COLO668 (cell line): ENCODE results near the gene TRPM2.
"Not testable (repeated sequence)": the region's sequence is repeated elsewhere in the genome, so short reads cannot be mapped to it uniquely, and the experiment has no call there.

ENCODE experiments used
- DNase-seq: peaks from one replicate; lab custom pipeline; 2025; ENCODE audit not compliant: unreplicated experiment; lab: John Stamatoyannopoulos, UW

TRPM2 gene

DNA sequence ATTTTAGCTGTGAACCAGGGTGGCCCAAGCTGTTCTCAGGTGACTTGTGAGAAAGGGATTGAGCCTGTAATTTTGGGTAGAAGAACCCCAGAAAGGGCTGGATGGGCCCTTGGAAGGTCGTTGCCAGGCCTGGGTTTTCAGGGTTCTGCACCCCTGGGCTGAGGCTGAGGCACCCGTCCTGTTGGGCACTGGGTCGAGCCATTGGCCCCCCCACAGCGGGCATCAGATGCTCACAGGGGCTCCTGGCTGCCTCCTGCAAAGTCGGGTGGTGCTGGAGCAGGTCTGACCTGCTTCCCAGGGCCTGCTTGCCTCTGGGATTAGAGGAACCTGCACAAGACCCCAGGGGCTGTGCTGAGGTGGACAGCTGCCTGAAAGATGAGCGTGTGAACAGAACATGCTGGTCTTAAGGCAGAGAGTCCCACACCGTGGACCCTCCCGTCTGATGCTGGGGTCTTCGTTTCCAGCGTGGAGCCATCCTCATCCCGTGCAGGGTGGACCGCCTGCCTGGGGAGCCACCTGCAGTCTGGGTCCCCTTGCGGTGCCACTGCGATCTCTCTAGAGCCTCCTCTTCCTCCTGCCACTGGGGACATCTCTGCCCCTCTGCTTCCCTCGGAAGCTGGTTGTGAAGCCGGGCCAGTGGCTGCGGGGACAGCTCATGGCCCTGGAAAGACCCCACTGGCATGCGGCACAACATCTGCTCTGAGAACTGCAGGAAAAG is 1.7 kb upstream of the TRPM2 start:
- DNase-seq = no peak

DNA sequence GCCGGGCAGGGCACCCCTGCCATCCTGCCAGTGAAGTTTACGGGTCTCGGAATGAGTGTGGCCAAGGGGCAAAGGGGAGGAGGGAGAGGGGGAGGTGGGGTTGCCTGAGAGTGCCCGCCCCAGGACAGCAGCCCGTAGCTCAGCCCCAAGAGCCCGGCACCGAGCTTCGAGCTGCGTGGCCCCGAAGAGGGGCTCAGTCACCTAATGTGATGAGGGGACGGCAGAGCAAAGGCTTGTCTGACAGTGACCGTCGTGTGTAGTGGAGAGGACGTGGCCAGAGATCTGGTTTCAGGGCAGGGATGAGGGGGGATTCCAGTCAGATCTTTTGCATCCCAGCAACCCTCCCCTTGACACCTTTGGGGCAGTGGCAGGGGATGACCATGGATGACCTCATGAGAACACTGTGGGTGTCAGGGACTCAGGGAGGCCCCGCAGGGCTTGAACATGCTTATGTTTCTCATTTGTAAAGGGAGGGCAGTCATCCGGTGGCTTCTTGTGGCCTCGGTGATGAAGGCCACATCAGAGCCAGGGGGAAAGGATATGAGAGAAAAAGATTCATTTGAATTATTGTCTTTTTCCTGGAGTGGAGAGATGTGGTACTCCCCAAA is 1.1 kb upstream of the TRPM2 start:
- no peak for DNase-seq

DNA sequence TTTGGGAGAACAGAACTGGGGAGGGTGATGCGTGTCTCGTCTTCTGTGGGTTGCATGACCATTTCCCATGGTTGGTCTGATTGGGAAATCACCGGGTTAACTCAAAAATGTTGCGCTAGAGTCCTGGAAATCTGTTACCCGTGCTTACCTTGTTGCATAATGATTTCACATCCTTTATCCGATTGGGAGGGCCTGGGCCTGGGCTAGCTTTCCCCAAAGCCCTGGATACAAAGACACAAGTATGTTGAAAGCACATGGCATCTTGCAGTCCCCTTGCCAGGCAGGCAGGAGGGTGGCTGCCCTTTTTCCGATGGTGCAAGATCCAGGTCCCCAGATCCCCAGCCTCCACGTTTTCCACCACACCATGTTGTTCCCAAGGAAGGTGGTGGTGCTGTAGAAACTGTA is 582 bp downstream of the TRPM2 start:
- no peak for DNase-seq

DNA sequence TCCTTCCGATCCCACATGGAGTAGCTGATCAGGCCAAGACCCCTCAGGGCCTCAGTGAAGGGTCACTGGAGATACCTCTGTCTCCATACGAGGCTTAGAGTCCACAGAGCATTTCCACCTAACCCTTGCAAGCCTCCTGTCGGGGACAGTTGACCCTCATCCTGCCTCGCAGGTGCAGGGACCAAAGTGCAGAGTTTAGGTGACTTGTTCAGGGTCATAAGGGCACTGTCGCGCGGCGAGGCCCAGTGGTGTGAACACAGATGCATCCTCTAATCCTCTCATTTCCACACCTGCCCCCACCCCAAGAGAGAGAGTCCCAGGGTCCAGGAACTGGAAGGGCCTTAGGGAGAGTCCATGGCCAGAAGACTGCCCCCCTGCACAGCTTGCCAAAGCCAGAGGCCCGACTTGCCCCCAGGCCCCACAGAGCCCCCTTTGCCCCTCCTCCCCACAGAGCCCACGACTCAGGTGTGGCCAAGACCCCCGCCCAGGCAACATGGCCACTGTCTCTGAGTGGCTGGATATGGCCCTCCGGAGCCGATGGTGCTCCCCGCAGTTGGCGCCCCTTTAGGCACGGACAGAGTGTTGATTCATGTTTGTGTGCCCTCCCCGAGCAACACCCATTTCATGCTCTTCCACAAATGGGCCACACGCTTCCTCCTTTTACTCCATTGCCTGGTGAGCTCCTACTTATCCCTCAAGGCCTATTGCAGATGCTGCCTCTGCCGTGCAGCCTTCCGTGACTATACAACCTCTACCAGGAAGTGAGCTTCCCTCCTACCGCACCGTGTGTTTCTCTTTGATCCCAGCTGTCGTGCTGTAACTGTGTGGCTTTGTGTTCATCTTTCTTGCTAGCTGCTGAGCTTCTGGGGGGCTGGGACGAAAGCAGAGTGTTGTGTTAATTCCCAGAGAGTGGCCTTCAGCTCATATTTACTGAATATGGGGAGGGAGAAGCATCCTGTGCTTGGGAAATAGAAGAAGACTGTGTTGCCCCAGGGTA is 1.7 kb downstream of the TRPM2 start:
- no peak for DNase-seq

DNA sequence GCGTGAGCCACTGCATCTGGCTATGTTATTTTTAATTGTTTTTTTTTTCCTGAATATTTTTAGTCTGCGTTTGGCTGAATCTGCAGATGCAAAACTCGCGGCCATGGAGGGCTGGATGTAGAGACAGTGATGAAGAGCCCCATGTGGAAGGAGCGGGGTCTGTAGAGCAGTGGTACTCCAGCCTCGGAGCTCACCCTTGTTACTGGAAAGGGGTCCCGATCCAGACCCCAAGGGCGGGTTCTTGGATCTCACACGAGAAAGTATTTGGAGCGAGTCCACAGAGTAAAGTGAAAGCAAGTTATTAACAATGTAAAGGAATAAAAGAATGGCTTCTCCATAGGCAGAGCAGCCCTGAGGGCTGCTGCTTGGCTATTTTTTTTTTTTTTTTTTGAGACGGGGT is 2.7 kb downstream of the TRPM2 start:
- DNase-seq = no peak

DNA sequence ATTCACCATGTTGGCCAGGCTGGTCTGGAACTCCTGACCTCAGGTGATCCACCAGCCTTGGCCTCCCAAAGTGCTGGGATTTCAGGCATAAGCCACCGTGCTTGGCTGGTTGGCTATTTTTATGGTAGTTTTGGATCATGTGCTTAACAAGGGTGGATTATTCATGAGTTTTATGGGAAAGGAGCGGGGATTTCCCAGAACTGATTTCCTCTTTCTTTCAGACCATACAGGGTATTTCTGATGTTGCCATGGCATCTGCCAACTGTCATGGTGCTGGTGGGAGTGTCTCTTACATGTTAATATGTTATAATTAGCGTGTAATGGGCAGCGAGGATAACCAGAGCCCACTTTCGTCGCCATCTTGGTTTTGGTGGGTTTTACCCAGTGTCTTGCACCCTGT is 3.2 kb downstream of the TRPM2 start:
- DNase-seq = no peak

DNA sequence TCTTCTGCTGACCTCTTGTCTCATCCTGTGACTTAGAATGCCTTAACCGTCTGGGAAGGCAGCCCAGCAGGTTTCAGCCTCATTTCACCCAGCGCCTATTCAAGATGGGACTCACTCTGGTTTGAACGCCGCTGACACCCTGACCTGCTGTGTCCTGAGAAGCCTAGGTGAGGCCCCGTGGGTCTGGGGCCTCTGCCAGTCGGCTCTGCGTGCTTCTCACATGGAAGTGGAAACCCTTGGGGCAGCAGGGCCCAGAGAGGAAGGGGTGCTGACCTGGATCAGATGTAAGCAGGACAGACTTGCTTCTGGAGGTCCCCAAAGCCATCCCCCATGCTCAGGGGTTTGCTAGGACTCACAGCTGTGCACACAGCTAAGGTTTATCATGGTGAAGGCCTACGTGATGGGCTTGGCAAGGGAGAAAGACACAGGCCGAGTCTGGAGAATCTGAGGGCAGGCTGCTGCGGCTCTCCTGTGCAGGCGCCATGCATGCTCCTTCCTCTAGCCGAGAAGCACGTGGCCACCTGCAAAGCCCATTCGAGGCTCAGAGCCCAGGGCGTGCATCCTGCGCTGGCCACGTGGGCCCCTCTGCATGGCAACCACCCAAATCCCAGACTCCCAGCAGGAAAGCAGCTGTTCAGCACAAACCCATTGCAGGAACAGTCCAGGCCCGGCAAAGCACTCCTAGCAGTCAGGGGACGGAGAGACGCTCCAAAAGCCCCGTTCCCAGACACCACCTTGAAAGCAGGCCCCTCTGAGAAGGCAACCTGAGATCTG is 3.8 kb downstream of the TRPM2 start:
- DNase-seq = no peak

DNA sequence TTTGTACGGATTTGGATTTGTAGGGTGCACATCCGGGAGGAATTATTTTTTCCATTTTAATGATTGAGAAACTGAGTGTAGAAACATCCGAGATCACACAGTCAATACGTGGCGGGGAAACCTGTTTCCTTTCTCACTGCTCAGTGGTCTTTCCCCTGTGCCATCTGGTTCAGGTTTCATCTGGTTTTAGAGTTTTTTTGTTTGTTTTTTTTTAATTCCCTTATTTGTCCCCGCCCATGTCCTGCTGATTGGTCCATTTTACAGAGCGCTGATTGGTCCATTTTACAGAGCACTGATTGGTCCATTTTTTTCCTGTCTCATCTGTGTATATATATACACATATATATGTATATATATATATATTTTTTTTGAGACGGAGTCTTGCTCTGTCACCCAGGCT is 6.0 kb downstream of the TRPM2 start:
- DNase-seq = no peak

DNA sequence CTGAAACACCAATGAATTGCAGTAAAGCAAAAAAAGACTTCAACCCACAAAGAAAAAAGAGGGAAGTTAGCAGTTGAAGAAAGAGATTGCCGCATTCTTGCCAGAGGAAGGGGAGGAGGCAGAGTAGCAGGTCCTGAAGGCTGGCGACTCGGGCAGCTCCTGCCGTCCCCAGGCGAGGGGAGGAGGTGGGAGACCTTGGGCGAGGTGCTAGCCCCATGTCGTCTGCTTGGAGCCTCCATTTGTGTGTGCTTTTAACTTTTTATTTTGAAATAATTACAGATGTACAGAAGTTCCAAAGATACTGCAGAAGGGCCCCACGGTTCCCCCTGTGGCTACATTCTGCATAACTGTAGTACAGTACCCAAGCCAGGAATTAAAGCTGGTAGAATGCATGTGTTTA is 6.7 kb downstream of the TRPM2 start:
- DNase-seq = no peak

DNA sequence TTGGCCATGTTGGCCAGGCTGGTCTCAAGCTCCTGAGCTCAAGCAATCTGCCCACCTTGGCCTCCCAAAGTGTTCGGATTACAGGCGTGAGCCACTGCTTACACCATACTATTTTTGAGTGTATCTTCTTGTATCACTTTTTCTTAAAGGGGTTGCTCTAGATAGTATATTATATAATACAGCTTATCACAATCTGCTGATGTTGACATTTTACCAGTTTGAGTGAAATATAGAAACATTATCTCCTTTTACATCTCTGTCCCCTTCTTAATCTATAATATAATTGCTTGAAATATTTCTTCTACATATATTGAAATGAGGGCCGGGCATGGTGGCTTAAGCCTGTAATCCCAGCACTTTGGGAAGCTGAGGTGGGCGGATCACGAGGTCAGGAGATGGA is 8.5 kb downstream of the TRPM2 start:
- not testable (repeated sequence) for DNase-seq

DNA sequence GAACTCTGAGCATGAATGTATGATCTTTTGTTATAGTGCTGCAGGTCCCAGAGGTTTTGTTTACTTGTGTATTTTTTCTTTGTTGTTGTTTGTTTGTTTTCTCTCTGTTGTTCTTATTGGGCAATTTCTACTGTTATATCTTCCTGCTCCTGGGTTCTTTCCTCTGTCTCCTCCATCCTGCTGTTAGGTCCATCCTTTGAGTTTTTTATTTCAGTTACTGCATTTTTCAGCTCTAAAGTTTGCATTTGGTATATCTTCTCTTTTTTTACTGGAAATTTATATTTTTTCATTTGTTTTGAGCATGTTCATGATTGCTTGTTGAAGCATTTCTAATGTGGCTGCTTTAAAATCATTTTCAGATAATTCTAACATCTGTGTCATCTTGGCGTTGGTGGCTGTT is 9.9 kb downstream of the TRPM2 start:
- no peak for DNase-seq

DNA sequence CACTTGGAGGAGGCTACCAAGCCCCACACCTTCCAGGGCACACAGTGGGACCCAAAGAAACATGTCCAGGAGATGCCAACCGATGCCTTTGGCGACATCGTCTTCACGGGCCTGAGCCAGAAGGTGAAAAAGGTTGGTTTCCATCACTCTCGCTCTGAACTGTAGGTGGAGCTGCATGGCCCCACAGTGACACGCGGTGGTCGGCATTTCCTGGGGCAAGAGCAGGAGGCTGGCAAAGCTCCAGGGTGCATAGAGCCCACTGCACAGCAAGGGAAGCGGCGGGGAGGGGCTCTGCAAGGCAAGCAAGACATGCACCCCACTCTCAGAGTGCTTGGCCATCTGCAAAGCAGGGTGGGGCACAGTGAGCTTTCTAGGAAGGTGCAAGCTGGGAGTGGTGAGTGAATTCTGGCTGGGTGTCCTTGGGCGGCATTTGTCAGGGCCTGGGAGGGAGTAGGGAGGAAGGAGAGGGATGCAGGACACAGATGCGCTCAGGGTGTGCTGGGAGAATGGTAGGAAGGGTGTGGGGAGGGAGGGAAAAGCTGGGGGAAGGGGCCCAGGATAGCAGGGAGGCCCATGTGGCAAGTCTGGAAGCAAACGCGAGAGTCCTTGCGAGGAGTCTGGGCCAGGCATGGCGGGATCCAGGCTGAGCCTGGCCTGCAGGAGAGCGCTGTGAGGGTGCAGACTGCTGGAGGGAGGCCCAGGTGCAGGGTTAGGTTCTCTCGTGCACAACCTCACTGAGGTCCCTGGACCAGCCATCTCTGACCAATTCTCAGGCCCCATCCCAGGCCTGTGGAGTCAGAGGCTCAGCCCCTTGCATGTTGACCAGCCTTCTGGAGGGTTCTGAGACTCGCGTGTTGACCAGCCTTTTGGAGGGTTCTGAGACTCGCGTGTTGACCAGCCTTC is 11.0 kb downstream of the TRPM2 start:
- no peak for DNase-seq

DNA sequence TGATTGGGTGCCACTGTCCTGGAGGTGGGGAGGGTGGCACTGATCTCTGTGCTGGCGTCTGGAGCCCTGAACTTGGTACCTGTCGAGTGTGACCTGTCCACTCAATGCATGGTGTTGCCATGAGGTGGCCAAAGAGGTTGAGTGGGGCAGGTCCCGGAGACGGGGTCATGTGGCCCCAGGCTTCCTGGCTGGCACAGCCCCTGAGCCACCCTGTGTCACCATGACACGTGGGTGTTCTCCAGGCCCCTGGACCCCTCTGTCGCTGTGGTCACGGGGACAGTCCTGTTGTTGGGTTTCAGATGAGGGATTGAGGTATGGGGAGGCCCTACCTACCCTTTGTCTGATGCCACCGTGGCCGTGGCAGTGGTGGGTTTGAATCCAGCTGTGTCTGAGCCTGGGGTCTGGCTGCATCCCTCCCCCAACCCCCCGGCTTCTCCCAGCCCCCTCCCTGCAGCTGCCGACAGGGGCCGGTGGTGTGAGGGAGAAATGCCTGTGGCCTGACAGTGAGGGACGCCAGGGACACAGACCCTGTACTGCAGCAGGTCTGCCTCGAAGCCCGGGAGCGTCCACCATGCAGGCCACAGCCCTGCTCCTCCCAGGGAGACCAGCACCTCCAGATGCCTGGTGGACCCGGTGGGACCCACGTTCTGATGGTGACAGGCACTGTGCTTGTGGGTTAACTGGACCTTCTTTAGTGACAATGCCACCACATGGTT is 12.0 kb downstream of the TRPM2 start:
- DNase-seq = no peak

DNA sequence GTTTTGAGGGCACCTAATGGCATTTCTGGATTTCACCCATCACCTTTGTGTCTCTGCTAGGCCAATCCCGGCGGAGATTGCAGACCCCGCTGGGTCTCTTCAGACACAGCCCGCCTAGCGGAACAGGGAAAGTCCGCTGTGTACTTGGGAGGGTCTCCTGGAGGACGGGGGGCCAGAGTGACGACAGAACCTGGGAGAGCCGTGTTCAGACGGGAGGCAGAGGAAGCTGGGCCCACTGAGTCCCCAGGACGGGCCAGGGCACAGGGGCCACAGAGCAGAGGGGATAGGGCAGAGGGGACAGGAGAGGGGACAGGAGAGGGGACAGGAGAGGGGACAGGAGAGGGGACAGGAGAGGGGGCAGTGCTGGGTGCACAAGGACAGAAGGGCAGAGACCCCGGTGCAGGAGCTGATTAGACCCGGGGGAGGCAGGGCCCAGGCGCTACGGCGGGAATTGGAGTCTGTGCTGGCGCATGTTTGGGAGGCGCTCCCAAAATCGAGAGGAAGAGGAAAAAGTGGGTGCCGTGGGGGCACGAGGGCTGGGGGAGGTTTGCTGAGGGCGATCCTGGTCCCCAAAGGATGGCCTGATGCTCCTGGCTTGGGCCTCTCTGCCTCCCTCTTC is 12.7 kb downstream of the TRPM2 start:
- no peak for DNase-seq

DNA sequence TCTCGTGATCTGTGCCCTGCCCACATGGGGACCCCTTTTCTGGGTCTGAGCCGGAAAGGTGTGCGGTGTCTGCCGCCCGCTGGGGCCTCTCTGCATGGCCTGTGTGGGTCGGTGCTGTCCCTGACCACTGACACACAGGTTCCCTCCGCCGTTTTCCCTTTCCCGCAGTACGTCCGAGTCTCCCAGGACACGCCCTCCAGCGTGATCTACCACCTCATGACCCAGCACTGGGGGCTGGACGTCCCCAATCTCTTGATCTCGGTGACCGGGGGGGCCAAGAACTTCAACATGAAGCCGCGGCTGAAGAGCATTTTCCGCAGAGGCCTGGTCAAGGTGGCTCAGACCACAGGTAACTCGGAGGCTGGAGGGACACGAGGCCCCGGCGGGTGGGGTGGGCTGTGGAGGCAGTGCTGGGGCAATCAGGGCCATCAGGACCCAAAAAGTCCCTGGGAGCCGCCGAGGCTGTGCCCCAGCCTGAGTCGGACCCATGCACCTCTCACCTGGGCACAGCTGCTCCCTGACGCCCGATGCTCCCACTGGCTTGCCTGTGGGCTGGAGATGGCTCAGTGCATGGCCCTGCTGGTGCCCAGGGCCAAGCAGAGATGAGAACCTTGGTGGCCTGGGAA is 13.3 kb downstream of the TRPM2 start:
- no peak for DNase-seq

DNA sequence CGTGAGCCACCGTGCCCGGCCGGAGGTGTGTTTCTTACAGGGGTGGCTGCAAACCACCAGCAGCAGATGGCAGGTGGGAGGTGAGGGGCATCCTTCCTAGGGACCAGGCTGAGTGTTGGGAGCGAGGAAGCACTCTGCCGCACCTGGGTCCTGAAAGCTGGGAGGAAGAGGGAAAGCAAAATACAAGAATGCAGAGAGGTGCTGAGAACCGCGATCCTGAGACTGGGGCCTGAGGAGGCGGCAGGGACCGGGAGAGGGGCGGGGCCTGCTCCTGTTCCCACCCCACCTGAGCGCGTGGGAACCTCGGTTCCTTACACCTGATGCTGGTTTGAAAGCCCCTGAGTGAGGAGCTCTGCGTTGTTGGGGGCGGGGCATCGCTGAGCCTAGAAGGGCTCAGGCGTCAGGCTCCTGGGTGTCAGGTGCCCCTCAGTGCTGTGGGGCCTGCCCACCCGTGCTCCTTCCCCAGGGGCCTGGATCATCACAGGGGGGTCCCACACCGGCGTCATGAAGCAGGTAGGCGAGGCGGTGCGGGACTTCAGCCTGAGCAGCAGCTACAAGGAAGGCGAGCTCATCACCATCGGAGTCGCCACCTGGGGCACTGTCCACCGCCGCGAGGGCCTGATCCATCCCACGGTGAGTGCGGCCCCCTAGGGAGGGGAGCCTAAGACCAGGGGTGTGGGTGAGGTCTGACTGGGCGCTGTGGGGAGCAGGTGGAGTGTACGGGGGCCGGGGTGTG is 15.5 kb downstream of the TRPM2 start:
- peak; percentile 28 for DNase-seq

DNA sequence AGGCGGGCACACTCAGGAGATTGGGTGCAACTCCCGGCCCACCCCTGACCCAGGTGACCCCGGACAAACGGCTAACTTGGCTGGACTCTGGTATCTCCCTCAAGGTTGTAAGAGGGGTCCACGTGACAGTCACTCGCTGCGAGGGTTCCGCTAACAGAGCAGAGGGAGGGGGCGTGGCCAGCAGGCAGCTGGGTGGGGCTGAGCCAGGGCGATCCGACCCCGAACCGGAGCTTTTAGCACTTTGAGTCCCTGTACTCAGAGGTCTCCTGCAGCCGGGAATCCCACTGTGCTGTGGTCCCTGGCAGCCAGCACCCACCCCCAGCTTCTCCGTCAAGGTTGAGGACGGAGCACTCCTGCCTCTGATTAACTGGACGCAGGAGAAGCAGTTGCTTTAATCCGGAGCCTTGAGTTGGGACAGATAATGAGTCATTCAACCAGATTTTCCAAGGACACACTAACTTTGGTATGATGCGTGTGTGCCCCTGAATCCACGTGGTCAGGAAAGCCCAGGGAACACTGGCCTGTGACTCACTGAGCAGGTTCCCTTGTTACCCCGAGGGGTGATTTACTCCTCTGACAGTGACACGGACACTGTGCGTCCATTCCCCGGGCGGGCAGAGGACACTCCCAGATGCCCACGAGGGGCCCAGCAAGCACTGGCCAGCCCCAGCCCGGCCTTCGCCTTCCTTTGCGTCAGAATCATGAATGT is 16.8 kb downstream of the TRPM2 start:
- peak; percentile 25 for DNase-seq
